ENCODE results near the gene SNAI1. TPM values are rescaled to one million over a fixed set of nuclear protein-coding genes. Genes with fewer than 3 reads are reported as not detected.

SNAI1 gene
- total and polyA plus RNA-seq, 2 donors: 0.69 to 20.9 TPM

DNA sequence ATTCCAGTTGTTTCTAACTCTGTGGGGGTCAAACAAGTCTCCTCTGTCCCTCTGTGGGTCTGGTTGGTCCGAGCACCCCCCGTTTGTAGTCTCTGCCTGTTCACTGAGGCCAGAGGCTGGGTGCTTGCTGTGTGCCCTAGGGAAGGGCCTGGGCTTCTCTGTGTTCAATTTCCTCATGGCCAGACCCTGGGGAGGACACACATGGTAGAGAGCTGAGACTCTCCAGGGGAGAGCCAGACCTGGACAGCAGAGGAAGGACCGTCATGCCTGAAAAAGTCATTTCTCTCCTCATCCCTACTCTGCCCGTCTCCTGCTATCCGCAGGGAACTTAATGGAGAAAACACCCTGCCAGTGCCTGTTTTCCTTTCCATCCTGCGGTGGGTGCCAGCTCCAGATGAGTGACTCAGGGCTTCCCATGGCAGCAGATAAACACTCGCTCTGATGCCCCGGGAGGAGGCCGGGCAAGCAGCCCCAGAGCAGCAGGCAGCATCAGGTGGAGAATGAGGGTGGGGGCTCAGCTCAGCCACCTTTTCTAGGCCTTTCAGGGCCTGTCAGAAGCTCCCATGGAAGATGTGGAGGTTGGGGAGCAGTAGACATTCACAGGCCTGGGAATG is 51.9 kb downstream of the SNAI1 start:
- Histone ChIP-seq H3K36me3 (ENCODE audit: insufficient read depth) (no peaks in the 10 kb centered on the region), H3K27ac (ENCODE audit: low read depth) (no peak overlapping the region), H3K4me3 (ENCODE audit: low read depth, low read length) (no peak overlapping the region), H3K4me1 (ENCODE audit: insufficient read depth) (no peaks in the 10 kb centered on the region)
- DNase-seq (ENCODE audit: extremely low spot score): no peak
- WGBS: 77% methylated on average over 9 of the region's 9 CpGs

DNA sequence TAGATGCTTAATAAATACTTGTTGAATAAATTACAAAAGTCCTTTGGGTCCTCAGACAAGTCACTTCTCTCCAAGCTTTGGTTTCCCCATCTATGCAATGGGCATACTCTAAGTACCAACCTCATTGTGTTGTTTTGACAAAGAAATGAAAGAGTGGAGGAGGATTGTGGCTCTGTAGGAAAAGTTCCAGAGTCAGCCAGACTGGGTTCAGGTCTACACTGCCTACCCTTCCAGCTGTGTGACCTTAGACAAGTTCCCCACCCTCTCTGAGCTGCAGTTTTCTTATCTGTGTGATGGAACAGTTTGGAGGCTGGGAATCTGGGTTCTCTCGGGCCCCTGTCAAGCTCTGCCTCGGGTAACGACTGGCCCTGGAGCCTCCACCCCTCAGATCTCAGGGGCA is 53.9 kb downstream of the SNAI1 start:
- WGBS: 88% methylated on average over 3 of the region's 3 CpGs
- no peak overlapping the region for H3K27ac ChIP-seq (ENCODE audit: low read depth)
- no peak overlapping the region for H3K4me3 ChIP-seq (ENCODE audit: low read depth, low read length)
- no peaks in the 10 kb centered on the region for H3K36me3 ChIP-seq (ENCODE audit: insufficient read depth)
- H3K4me1 ChIP-seq (ENCODE audit: insufficient read depth): no peaks in the 10 kb centered on the region
- DNase-seq (ENCODE audit: extremely low spot score): no peak

DNA sequence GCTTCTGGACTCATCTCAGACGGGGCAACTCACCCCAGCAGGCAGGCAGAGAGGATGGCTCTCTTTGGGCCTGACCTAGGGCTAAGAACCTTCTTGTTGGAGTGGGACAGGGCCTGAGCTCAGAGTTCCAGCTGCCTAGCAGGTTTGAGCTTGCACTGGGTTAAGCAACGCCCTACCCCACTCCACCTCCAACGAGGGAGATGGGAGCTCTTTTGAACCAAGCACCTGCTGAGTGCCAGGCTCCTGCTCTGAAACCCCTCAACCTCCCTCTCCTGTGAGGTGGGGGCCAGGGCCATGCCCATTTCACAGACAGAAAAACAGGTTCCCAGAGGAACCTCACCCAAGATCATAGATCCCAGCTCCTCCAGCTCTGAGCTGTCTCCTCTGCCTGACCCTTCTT is 54.3 kb downstream of the SNAI1 start:
- H3K4me3 ChIP-seq (ENCODE audit: low read depth, low read length): no peak overlapping the region
- 83% methylated on average over 3 of the region's 3 CpGs for WGBS
- H3K36me3 ChIP-seq (ENCODE audit: insufficient read depth): no peaks in the 10 kb centered on the region
- no peak for DNase-seq (ENCODE audit: extremely low spot score)
- H3K27ac ChIP-seq (ENCODE audit: low read depth): no peak overlapping the region
- no peaks in the 10 kb centered on the region for H3K4me1 ChIP-seq (ENCODE audit: insufficient read depth)

DNA sequence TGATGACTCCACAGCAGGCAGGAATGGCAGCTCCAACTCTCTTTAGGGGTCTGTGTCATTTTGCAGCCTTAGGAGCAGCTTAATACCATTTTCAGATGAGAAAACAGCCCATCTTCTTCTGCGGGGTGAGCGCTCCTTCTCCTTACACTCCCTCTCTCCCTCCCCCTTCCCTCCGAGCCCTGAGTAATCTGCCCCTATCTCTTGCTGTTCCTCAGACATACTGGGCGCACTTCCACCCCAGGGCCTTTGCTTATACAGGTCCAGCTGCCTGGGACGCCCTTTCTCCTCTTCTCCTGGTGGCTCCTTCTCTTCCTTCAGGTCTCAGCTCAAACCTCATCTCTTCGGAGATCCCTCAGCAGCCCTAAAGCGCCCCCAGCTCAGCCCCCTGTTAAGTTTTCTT is 54.8 kb downstream of the SNAI1 start:
- 85% methylated on average over 7 of the region's 7 CpGs for WGBS
- H3K4me3 ChIP-seq (ENCODE audit: low read depth, low read length): no peak overlapping the region
- H3K27ac ChIP-seq (ENCODE audit: low read depth): no peak overlapping the region
- DNase-seq (ENCODE audit: extremely low spot score): no peak
- no peaks in the 10 kb centered on the region for H3K4me1 ChIP-seq (ENCODE audit: insufficient read depth)
- H3K36me3 ChIP-seq (ENCODE audit: insufficient read depth): no peaks in the 10 kb centered on the region

DNA sequence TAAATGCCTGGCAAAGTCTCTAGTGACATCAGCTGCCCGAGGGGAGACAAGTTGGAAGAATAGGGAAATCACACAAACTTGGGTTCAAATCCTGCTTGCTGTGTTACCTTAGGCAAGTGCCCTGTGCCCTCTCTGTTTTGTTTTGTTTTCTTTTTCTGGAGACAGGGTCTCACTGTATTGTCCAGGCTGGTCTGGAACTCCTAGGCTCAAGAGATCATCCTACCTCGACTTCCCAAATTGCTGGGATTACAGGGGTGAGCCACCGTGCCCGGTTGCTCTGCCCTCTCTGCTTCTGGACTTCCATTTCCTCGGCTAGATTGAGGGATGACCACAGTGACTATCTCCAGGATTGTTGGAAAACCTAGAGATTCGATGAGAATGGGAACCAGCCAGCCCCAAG is 55.4 kb downstream of the SNAI1 start:
- 58% methylated on average over 6 of the region's 6 CpGs for WGBS
- Histone ChIP-seq H3K4me3 (ENCODE audit: low read depth, low read length) (no peak overlapping the region), H3K36me3 (ENCODE audit: insufficient read depth) (no peaks in the 10 kb centered on the region), H3K27ac (ENCODE audit: low read depth) (no peak overlapping the region), H3K4me1 (ENCODE audit: insufficient read depth) (no peaks in the 10 kb centered on the region)
- DNase-seq (ENCODE audit: extremely low spot score): no peak

Small RNA genes within 50 kb of the gene (small RNA-seq; reads per million reads assigned to genes)
- not detected for gene RF00017
- gene RNU6-147P: not detected

Other genes starting within 250 kb of the SNAI1 start
- gene SLC9A8, start 170.2 kb upstream of the SNAI1 start, total RNA-seq: 7.6 TPM
- 9.7 TPM for gene SLC9A8, start 170.2 kb upstream of the SNAI1 start, polyA plus RNA-seq
- 1.4 TPM for gene SPATA2, start 67.5 kb upstream of the SNAI1 start, total RNA-seq
- gene SPATA2, start 67.5 kb upstream of the SNAI1 start, polyA plus RNA-seq: 6.7 TPM
- gene RNF114, start 46.6 kb upstream of the SNAI1 start, total RNA-seq: 48.2 TPM
- 52.2 TPM for gene RNF114, start 46.6 kb upstream of the SNAI1 start, polyA plus RNA-seq
- 74.0 TPM for gene UBE2V1, start 130.2 kb downstream of the SNAI1 start, total RNA-seq
- gene UBE2V1, start 130.2 kb downstream of the SNAI1 start, polyA plus RNA-seq: 85.7 TPM
- gene PEDS1, start 170.7 kb downstream of the SNAI1 start, total RNA-seq: 9.9 TPM
- gene PEDS1, start 170.7 kb downstream of the SNAI1 start, polyA plus RNA-seq: 54.2 TPM
- 13.1 TPM for gene CEBPB, start 207.8 kb downstream of the SNAI1 start, total RNA-seq
- gene CEBPB, start 207.8 kb downstream of the SNAI1 start, polyA plus RNA-seq: 76.6 TPM

All from urinary bladder (tissue), 4 donors.